ENCODE measurements around the gene ASCC3.

DNA sequence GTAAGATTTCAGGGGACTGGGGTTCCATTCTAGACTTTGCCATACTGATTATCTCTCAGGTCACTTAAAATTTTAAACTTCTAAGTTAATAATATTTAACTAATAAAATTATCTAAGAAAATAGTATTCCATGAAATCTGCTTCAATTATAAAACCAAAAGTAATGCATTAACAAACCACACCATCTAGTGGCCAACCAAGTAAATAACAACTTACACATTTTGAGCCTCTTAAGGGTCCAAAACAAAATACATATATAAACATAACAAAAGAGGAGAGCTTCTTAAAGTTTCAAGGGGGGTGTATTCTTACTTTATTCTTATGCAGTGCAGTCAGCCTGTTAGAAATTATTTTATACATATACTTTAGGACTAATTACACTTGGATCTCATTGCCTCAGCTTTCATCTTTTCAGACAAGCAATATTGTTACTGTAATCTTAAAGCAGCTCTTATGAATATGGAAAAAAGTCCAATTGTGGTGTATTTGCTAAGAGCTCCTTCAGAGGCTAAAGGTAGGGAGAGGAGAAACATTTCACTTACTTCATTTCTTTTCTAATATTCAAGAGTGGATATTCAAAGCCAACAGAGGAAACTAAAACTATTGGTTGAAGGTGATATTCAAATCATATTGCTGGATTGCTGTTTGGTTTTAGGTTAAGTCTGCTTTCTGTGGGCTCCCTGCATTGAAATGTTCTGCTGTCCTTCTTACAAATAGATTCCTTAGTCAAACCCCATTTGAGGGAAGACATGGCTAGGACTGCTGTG, 216.7 kb downstream of the ASCC3 start:
- TF ChIP-seq, protein P1, sequence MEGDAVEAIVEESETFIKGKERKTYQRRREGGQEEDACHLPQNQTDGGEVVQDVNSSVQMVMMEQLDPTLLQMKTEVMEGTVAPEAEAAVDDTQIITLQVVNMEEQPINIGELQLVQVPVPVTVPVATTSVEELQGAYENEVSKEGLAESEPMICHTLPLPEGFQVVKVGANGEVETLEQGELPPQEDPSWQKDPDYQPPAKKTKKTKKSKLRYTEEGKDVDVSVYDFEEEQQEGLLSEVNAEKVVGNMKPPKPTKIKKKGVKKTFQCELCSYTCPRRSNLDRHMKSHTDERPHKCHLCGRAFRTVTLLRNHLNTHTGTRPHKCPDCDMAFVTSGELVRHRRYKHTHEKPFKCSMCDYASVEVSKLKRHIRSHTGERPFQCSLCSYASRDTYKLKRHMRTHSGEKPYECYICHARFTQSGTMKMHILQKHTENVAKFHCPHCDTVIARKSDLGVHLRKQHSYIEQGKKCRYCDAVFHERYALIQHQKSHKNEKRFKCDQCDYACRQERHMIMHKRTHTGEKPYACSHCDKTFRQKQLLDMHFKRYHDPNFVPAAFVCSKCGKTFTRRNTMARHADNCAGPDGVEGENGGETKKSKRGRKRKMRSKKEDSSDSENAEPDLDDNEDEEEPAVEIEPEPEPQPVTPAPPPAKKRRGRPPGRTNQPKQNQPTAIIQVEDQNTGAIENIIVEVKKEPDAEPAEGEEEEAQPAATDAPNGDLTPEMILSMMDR (IDR thresholded peaks at IDR 0.05 in 4 of 5, conservative IDR thresholded peaks at IDR 0.05 in 1 of 5): peak in 4 of 5 experiments; percentile 35 to 66 (median 50)
- no peak for TF ChIP-seq POLR2A (IDR thresholded peaks at IDR 0.05)

Data from gastrocnemius medialis (tissue), 4 donors.